Fibroblast of the conjunctiva (primary cell): ENCODE data around the gene HMGXB3.
"Not testable (repeated sequence)": the region's sequence is repeated elsewhere in the genome, so short reads cannot be mapped to it uniquely, and the experiment has no call there.

ENCODE experiments used
- DNase-seq: peaks from one replicate; pipeline ENCODE4 v3.0.0-alpha.2; 2010; ENCODE audit warnings: low read depth

The HMGXB3 gene

DNA sequence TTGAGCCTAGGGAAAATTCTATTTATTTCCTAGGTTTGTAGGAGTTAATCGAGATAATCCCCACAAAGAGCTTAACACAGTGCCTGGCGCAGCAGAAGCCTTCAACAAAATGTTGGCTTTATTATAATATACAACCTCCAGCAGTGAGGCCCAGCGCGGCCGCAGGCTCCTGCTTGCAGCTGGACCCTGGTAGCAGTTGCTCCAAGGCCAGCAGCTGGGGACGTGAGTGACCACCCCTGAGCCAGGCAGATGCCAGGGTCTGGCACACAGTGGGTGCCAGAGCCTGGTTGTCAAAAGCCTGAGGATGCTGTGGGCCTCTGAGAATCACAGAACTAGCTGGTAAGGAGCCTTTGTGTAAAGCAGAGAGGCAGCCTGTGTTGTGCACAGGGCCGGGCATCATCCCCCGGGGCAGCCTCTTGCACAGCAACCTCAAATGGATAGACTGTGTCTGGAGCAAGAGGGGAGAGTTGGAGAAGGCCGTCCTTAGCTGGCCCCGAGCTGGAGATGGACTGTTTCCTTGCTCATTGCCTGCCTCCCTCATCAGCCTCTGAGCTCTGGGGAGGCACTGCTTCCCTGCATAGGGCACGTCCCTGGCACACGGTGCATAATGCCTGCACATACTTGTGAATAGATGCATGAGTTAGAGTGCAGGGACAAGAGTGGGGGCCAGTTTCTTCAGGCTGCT is 68.6 kb downstream of the HMGXB3 start:
- no peak for DNase-seq

DNA sequence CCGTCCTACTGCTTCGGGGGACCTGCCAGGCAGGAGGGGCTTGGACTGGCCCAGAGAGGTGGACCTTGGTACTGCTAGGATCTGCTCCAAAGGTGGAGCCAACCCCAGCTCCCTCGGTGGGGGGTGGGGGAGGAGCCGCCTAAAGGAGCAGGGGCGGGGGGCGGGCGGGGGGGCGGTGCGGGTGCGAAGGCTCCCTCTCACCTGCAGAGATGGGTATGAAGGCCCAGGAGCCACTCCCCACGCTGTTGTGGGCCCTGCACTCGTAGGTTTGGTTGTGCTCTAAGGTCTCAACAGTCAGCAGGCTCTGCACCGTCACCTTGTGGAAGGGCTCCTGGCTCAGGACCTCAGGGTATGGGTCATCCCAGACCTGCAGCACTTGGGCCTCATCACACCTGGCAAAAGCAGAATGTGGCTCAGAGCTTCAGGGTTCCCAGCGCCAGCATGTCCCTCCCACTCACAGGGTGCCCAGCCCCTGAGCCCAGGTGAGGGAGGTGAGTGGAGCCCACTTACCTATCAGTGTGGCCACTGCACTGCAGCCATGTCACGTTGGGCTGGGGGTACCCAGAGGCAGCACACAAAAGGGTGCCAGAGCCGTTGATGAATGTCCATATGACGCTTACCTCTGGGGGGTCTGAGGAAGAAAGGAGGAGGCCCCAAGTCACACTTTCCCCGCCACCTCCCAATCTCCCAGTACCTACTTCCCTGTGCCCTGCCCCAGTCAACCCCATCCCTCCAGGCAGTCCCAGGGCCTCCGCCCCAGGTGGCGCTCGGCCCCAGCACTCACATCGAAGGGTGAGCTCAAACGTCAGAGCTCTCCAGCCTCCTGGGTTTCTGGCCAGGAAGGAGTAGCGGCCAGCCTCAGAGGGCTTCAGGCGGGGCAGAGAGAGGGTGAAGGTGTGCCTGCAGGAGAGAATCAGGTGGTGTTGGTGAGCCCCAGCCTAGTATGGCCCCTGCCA is 69.4 kb downstream of the HMGXB3 start:
- no peak for DNase-seq

DNA sequence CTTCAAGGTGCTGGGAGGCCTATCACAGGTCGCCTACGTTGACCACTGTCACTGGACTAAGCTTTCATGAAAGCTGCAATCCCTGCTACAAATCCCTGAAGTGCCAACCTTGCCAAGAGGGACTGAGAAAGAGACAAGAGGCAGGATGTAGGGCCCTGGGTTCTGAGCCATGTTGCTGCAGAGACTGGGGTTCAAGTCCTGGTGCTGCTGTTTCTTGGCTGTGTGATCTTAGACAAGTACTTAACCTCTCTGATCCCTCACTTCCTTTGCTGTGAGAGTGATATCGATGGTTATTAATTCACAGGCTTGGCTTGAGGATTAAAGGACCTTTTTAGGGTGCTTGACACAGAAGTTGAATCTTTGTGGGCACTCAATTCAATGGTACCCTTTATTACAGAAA is 70.3 kb downstream of the HMGXB3 start:
- DNase-seq: no peak

DNA sequence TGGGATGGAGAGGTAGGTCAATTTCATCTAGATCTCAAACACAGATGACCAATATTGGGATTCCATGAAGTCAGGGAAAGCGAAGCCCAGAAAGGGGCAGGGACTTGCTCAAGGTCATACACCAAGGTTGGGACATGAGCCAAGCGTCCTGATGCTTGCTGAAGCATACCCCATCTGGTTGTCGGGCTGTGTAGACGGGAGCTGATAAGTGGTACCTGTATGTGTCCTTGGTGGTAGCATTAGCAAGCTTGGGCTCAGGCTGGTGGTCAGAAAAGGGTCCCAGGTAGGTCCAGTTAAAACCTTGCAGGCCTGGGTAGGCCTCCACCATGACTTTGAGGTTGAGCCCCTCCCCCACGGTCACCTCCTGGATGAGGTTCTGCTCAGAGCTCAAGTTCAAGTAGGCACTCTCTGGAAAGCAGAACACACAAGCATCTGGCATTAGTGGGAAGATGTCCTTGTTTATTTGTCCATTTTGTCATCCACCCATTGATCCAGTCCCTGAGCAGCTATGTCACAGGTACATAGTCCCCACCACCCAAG is 72.6 kb downstream of the HMGXB3 start:
- DNase-seq: no peak

DNA sequence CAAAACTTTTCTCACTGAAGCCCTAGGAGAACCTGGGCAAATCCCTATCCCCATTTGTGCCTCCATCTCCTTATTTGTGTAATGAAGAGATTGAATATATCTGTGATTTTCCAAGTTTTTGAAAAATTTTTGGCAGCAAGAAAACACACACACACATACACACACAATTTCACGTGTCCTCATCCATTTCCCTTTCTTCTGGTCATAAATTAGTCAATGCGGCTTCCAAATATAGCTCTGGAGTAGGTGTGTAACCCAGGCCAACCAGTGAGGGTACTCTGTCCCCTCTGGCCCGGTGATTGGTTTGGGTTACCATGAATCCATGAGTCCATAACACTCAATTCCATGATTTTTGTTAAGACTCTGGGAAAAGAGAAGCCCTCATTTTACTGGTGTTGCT is 73.1 kb downstream of the HMGXB3 start:
- DNase-seq: no peak

DNA sequence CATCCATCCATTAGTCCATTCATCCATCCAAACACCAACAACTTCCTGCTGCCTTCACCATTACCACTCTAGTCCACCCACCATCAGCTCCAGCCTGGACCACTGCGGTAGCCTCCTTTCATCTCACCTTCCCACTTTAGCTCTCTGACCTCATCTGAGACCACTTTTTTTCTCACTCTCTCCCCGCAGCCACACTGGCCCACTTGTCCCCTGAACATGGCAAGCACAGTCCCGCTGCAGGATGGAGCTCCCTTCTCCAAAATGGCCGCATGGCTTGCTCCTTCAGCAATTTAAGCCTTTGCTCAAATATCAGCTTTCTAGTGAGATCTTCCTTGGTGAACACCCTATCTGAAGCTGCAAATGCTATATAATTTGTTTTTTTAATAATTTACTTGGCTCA is 74.7 kb downstream of the HMGXB3 start:
- no peak for DNase-seq

DNA sequence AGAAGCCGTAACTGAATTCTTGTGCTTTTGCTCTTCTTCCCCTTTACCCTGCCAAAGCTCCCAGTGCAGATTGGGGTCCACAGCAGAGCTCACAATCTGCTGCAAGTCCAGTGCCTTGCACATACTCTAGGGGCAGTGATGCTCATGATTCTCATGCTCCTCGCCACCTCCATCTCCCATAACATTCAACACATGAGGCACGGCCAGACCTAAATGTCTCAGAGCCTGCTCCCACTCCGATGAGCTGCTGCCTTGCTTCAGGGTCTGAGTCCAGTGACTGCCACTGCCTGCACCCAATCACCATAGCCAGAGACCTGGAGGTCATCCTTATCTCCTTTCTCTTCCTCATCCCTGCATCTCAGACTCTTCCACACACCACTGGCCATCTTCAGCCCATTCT is 75.3 kb downstream of the HMGXB3 start:
- DNase-seq: no peak

DNA sequence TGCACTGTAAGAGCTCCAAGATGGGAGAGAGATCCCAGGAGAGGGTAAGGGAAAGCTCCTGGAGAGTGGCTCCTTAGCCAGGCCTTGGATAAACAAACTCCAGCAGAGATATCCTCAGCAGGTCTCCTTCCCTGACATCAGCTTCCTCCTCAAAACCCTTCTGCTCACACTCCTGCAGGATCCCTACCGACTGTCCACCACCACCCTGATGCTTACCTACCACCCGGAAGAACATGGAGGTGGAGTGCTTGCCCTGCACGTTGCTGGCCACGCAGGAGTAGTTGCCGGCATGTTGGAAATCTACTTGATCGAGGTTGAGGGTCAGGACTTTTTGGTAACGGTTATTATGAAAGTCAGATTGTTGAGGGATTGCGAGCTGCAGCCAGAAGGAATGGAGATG is 76.5 kb downstream of the HMGXB3 start:
- DNase-seq: no peak

DNA sequence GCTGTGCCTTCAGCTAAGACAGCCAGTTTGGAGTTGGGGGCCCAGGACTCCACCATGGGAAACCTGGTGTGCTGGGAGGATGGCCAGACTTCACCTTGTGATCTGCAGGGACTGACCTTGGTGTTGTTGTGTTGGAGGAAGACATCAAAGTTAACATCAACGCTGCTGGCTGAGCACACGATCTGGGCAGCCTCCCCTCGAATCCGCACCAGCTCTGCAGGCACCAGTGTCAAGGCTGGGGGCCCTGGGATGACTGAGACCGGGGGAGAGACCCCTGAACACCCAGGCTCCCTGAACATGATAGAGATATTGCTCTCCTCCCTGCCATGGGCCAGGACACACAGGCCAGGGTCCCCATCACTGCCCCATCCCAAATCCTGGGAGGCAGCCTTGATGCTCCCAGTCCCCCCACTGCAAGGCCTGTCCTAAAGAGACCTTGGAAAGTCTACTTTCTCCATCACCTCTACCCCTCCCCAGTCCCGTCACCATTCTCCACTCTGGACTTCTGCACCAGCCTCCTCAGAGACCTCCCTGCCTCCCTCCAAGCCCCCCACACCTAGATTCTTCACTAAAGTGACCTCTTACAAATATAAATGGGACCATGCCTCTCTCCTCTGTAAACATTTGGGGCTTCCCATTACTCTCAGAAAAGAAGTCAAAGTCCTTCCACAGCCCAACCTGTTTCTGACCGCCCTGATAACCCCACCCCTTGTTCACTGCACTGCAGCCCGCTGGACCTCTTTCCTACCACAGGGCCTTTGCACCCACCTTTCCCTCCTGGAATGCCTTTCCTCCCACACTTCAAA is 77.7 kb downstream of the HMGXB3 start:
- no peak for DNase-seq

DNA sequence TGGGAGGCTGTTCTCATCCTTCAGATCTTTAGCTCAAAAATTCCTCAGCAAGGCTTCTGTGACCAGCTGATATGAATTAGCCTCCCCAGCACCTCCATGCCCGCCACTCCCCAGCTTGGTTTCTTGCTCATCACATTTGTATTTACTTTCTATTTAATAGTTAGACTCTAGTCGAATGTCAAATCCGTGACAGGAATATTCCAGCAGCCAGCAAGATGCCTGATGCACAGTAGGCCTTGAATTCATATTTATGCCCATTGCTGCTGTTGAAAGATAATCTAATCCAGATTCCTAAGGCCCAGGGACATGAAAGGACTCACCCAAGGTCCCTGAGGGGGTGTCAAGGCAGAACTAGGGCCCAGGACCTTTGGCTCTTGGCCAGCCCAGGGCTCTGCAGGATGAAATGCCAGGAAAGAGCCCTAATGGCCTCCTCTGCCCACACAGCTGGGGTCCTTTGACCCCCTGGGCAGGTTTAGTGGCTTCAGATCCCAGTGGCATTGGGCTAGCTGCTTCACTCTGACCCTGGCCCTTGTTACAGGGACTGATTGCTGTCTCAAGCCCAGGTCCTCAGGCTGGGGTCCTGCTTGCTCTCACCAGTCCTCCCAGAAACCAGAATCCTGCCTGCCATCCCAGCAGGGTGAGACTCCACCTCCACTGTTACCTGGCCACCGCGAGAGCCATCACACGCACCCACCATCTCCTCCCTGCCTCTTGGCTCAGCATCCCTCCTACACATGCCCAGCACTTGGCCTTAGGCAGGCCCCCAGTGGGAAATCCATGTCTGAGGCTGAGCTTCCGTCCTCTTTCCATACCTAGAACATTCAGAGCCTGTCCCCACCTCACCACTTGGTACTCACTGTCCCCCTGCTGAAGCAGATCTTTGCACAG is 78.5 kb downstream of the HMGXB3 start:
- no peak for DNase-seq

DNA sequence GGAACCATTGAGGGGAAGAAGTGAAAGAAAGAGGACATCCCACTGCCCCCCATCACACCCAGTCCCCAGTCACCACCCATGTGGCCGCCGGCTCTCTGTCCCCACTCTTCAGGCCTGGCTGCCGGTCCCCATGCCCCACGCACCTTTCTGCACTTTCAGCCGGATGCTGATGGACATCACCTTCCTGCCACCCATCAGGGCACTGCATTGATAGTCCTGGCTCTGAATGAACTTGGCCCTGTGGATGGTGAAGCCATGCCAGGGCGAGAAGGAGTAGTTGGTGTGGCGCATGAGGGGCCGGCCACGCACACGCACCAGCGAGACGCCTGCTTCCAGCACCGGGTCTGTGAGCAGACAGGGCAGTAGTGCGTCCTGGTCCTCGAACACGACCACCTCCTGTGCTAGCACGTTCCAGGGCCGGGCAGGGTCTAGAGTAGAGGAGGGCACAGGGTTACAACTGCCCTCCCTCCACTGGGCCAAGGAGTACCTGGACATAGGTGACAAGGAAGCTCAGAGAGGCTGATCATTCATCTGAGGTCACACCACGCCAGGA is 79.4 kb downstream of the HMGXB3 start:
- no peak for DNase-seq

DNA sequence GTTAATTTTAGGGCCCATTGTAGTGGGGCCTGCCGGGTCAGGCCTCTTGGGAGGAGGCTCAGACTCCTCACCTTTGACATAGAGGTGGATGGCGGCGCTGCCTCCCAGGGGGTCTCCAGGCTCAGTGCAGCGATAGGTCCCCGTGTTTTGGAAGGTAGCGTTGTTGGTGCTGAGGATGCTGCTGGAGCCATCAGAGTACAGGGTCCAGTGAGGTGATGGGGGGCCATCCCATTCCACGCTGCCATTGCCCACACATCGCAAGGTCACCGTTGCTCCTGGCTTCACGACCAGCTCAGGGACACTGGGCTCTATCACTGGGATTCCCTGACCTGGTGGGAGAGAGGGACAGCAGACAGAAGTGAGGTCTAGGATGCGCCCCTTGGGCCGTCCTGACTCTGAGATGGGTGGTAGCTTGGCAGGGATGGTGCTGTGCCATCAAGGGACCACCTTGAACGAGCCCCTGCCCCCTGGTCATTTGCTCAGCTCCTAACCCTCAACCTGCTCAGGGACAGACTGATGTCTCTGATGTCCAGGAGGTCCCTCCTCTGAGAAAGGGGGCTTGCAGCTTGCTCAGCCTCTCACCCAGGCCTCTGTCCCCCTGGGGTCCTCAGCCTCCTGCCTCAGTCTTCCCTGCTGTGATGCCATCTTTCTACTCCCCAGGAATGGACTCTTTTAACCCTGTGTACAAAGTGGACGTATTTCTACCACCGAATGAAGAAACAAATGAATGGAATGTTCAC is 80.3 kb downstream of the HMGXB3 start:
- DNase-seq: no peak

DNA sequence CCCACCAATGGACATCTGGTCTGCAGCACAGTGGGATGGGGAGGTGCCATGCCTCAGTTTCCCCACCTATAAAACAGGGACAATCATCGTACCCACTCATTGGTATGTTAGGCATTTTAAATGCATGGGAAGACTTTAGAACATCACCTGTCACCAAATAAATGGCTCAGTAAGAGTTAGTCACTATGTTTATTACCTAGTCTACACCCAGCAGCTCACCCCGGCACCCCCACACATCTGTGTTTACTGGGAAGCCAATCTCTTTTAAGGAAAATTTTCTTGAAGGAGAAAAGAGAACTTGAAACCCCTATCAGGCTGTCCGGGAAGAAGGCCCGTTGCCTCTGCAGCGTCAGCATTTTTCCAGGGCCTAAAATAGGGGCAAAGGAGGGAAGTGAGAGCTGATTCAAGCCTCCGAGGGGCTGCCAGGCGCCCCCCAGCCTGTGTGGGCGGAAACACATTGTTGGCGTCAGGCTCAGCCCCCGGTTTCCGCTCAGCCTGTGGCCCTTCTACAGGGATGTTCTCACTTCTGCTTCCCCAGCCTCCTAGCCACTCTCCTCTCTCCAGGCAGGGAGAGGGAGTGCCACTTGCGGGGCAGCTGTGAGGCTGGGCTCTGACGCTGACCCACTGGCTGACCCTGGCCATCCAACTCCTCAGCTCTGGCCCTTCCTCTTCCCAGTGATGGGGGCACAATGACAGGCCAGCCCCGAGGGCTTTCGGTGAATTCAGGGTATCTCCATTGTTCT is 81.2 kb downstream of the HMGXB3 start:
- no peak for DNase-seq

DNA sequence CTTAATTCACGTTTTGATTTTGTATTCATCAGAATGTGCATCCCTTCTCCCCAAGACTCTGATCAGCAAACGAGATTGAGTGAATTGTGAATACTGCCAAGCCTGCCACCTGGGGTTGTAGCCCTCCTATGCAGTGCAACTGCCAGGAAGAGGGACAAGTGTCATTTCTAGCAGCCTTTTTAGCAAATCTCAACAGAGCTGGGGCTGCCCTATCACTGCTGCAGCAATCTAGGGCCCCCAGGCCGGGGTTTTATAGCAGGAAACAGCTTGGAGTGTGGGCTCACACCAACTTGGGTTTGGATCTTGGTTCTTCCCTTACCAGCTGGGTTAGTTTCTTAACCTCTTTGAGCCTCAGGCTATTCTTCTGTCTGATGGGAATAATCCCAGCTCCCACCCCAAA is 81.8 kb downstream of the HMGXB3 start:
- DNase-seq: no peak

DNA sequence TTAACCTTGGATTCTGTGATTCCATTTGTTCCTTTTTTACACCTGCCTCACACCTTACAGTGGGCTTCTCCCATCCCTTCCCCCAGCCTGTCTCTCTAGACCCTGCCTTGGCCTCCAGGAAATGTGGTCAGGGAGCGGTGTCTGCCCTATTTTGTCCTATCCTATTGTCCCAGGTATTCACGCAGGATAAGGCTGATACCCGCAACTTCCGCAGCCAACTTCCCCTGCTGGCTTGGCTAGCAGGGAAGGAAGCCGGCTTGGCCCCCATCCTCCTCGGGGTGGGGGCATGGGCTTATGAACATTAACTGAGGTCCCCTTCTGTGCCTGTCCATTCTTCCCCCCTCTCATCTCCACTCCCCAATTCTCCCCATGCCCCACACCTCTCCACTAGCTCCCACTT is 82.3 kb downstream of the HMGXB3 start:
- DNase-seq: no peak

DNA sequence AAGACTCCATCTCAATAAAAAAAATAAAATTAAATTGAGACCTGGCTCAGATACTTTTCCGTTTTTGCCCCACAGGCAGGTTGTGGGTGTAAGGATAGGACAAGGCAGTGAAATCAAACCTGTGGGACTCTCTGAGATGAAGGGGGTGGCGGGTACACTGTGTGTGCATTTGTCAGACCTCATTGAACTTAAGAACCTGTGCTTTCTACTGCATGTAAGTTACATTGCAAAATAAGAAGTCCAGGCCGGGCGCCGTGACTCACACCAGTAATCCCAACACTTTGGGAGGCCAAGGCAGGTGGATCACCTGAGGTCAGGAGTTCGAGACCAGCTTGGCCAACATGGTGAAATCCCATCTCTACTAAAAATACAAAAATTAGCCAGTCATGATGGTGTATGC is 84.2 kb downstream of the HMGXB3 start:
- not testable (repeated sequence) for DNase-seq

DNA sequence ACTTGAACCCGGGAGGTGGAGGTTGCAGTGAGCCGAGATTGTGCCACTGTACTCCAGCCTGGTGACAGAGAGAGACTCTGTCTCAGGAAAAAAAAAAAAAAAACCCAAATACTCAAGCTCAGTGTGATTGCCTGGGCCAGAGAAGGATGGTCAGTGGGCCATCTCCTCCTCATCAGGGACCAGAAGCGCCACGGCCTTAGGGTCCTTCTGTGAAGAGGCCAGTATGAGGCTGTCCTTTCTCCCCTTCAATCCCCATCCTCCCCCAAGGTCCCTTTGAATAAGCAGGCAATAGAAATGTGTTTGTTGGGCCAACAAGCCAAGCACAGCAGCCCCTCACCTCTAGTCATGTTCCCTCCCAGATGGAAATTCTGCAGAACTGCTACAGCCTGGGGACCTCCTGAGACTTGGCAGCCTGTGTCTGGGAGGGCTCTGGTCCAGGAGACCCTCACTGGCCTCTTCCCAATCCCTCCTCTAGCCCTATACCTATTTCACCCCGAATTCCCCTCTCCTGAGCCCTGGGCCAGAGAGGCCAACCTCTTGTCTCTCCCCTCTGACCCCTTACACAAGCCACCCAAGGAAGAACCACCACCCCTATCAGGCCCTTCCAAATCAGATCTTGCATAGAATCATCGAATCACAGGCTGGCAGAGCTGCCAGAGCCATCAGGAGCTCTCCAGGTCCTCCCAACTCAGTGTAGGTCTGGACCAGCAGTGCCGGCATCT is 84.8 kb downstream of the HMGXB3 start:
- no peak for DNase-seq

DNA sequence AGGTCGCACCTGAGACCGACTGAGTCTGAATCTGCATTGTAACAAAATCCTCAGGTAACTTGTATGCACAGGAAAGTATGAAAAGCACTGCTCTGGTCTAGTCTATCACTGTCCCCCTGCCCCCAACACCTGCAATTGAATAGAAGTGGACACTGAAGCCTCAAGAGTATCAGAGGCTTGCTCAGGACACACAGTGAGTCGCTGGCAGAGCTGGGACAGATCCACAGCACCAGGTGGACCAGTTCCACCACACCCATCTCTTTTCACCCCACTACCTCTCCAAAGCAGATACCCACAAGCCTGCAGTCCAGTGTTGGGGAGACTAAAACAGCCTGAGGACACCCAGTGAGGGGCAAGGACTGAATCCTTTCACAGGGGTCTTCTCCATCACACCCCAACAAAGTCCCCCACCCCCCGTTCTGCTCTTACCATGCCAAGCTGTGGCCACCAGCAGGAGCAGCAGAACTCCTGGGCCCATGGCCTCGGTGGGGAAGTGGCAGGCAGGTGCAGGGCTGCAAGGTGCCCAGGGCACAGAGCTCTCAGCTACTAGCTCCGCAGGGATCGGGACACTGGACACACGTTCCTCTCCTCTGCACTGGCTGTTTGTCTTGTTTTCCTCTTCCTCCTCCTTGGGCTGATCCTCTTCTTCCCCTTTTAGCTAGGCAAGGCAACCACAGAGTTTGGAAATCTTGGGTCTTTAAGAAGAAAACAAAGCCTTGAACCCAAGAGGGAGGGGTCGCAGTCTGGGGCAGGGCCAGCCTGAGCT is 85.6 kb downstream of the HMGXB3 start, which contains the start of gene CSF1R:
Gene CSF1R, minus strand, starts transcription at position 605 of the 766 bp plus-strand sequence. Its CDS starts 127 bp downstream, at position 478.
- no peak for DNase-seq
